K562 (cell line): ENCODE measurements around the gene CEP192.

Experiments
- EHMT2 ChIP-seq: fragments of 450-650 bp; IDR thresholded peaks from 2 replicates; pipeline ENCODE4 v1.6.1; 2018; ENCODE audit warnings: antibody characterized with exemption
- HDAC1 ChIP-seq, 2 experiments: fragments of 450-650 bp; IDR thresholded peaks; 2 replicates each; pipeline ENCODE4 v1.6.1; 2016 to 2017; ENCODE audit warnings: inconsistent platforms in 1 of 2, mild to moderate bottlenecking in 1 of 2, moderate library complexity in 1 of 2
- PHTF2 ChIP-seq: fragments of 250-450 bp; sonication (Bioruptor Pico); IDR thresholded peaks from 2 replicates; pipeline ENCODE4 v1.5.0; 2021; ENCODE audit warnings: mild to moderate bottlenecking
- SRF ChIP-seq, 2 experiments: fragments of 250-450, 450-650 bp in 1 of 2; sonication (Bioruptor Pico) in 1 of 2; sonication (generic) in 1 of 2; formaldehyde crosslinking; IDR thresholded peaks; 2 replicates each; pipeline versions ENCODE4 v1.5.0 to v1.5.1; 2020 to 2022; ENCODE audit warnings: mild to moderate bottlenecking in 1 of 2, missing genetic modification reagents in 1 of 2
- TCF7L2 ChIP-seq: fragments of 150-350 bp; IDR thresholded peaks from 2 replicates; pipeline ENCODE4 v1.6.1; 2016; ENCODE audit warnings: low read depth, mild to moderate bottlenecking, low read length, moderate library complexity
- ZBTB26 ChIP-seq: fragments of 450-650 bp; formaldehyde crosslinking; IDR thresholded peaks from 2 replicates; pipeline ENCODE4 v1.4.0; 2022; ENCODE audit warnings: missing genetic modification characterization
- ZC3H4 ChIP-seq: sonication (generic); formaldehyde crosslinking; IDR thresholded peaks from 2 replicates; pipeline ENCODE4 v1.9.0; 2021; ENCODE audit warnings: missing genetic modification reagents, borderline replicate concordance
- ZEB2 ChIP-seq: fragments of 450-650 bp; IDR thresholded peaks from 2 replicates; pipeline ENCODE4 v1.6.1; 2016

GRCh38 chr18:13108330-13108729 is 117.2 kb downstream of the CEP192 start:
- TF ChIP-seq ZEB2 (no peak), ZC3H4 (CRISPR knock-in tag) (no peak), PHTF2 (CRISPR knock-in tag) (no peak), TCF7L2 (no peak), ZBTB26 (CRISPR knock-in tag) (no peak), HDAC1 (IDR thresholded peaks at IDR 0.05) (no peak), EHMT2 (no peak), SRF (CRISPR knock-in tag; IDR thresholded peaks at IDR 0.05) (no peak)
